ENCODE results near the gene SLBP.
A peak's percentile ranks its signal among the peaks of the same experiment; 100 is the strongest.

SLBP gene

GRCh38 chr4:1714303-1715001, 2.3 kb upstream of the SLBP start:
- Histone ChIP-seq H3K4me1 (peaks cover 78 to 83% (median 81%) of the 10 kb centered on the region in 10 experiments), H4K20me1 (peaks cover 51 to 91% (median 73%) of the 10 kb centered on the region in 11 experiments), H3K4me2 (peak overlapping the region; percentile 95 to 100 (median 99)), H3K4me3 (peak overlapping the region; percentile 72 to 99 (median 94)), H3K9me3 (replicated peaks in 1 of 11) (no peaks in the 10 kb centered on the region), H3K27ac (peak overlapping the region; percentile 66 to 100 (median 100); a peak in 21 of 22 replicates), H3K36me3 (peaks cover 22 to 42% (median 31%) of the 10 kb centered on the region in 11 experiments; a peak in 20 of 22 replicates), H3K27me3 (no peaks in the 10 kb centered on the region), H3K9ac (peak overlapping the region; percentile 96 to 100 (median 99); a peak in 21 of 22 replicates)
- TF ChIP-seq Cebpa-rat (IDR thresholded peaks at IDR 0.05), result no peak

GRCh38 chr4:1713003-1713851, 1.1 kb upstream of the SLBP start:
- H3K4me2 ChIP-seq, result peak overlapping the region; percentile 95 to 100 (median 99)
- H3K9ac ChIP-seq, result peak overlapping the region; percentile 96 to 100 (median 99)
- peak overlapping the region; percentile 72 to 99 (median 94) for H3K4me3 ChIP-seq
- no peaks in the 10 kb centered on the region for H3K9me3 ChIP-seq (replicated peaks in 1 of 11)
- TF ChIP-seq Cebpa-rat (IDR thresholded peaks at IDR 0.05), result no peak
- H3K27me3 ChIP-seq, result no peaks in the 10 kb centered on the region
- peaks cover 77 to 83% (median 80%) of the 10 kb centered on the region in 10 experiments for H3K4me1 ChIP-seq
- peak overlapping the region; percentile 98 to 100 (median 100); a peak in 21 of 22 replicates for H3K27ac ChIP-seq
- peaks cover 25 to 52% (median 44%) of the 10 kb centered on the region in 11 experiments; a peak in 20 of 22 replicates for H3K36me3 ChIP-seq
- H4K20me1 ChIP-seq, result peaks cover 57 to 91% (median 73%) of the 10 kb centered on the region in 11 experiments

GRCh38 chr4:1711571-1712215, 426 bp downstream of the SLBP start:
- peak overlapping the region; percentile 96 to 100 (median 99) for H3K9ac ChIP-seq
- no peak for TF ChIP-seq Cebpa-rat (IDR thresholded peaks at IDR 0.05)
- peak overlapping the region; percentile 72 to 99 (median 94) for H3K4me3 ChIP-seq
- peaks cover 14 to 52% (median 41%) of the 10 kb centered on the region in 11 experiments for H3K36me3 ChIP-seq
- no peaks in the 10 kb centered on the region for H3K27me3 ChIP-seq
- H3K4me1 ChIP-seq, result peaks cover 65 to 76% (median 70%) of the 10 kb centered on the region in 10 experiments
- no peaks in the 10 kb centered on the region for H3K9me3 ChIP-seq (replicated peaks in 1 of 11)
- H3K27ac ChIP-seq, result peak overlapping the region; percentile 98 to 100 (median 100)
- H3K4me2 ChIP-seq, result peak overlapping the region; percentile 83 to 100 (median 98)
- peaks cover 52 to 89% (median 71%) of the 10 kb centered on the region in 11 experiments; a peak in 21 of 22 replicates for H4K20me1 ChIP-seq

DNA sequence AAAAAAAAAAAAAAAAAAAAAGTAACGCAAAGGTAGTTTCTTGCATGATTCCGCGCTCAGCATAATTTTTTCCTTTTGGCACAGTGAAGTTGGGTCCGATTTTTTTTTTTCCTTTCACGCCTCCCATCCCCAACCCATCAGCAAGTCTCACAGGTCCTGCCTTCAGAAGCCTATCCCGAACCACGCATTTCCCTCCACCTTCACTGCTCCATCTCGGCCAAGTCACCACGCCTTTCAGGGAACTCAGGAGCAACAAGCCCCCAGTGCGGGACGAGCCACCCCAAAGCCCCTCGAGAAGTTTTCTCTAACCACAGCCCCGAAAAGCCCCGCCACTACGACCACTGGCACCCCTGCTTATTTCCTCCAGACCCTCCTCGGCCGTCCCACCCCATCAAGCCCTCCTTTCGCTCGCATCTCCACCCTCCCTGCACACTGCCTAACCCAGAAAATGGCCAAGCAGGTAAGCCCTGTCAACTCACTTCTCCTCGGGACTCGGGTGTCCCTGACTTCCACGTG, 1.0 kb downstream of the SLBP start:
- Histone ChIP-seq H3K4me1 (peaks cover 59 to 70% (median 64%) of the 10 kb centered on the region in 10 experiments), H3K9me3 (replicated peaks in 1 of 11) (no peaks in the 10 kb centered on the region), H4K20me1 (peaks cover 52 to 89% (median 71%) of the 10 kb centered on the region in 11 experiments; a peak in 21 of 22 replicates), H3K4me3 (peak overlapping the region; percentile 72 to 99 (median 94)), H3K27ac (peak overlapping the region; percentile 98 to 100 (median 100); a peak in 21 of 22 replicates), H3K27me3 (no peaks in the 10 kb centered on the region), H3K4me2 (peak overlapping the region; percentile 83 to 100 (median 98)), H3K36me3 (peaks cover 19 to 52% (median 41%) of the 10 kb centered on the region in 11 experiments), H3K9ac (peak overlapping the region; percentile 96 to 100 (median 99))
- TF ChIP-seq Cebpa-rat (IDR thresholded peaks at IDR 0.05), result no peak

DNA sequence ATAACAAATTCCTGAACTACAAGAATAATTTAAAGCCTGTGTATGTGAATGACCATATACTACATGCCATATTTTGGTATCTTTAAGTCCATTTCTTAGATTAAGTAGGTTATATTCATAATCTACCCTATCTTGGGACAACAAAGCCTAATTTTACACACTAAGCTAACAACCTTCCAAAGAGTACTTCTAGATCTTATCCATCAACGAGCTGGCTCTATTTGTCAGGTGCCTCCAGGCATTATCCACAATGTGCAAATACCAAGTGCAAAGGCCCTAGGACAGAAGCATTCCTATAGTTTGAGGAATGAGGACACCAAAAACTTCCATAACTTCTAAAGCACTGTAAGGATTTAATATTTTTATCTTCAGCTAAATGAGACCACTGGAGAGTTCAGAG, 3.5 kb downstream of the SLBP start:
- no peaks in the 10 kb centered on the region for H3K27me3 ChIP-seq
- no peaks in the 10 kb centered on the region for H3K9me3 ChIP-seq (replicated peaks in 1 of 11)
- no peak overlapping the region for H3K4me3 ChIP-seq
- peaks cover 44 to 73% (median 66%) of the 10 kb centered on the region in 11 experiments for H3K36me3 ChIP-seq
- peaks cover 35 to 62% (median 44%) of the 10 kb centered on the region in 10 experiments for H3K4me1 ChIP-seq
- peaks cover 71 to 91% (median 82%) of the 10 kb centered on the region in 11 experiments; a peak in 21 of 22 replicates for H4K20me1 ChIP-seq
- H3K9ac ChIP-seq, result peak overlapping the region in 6 of 11 experiments; percentile 20 to 99 (median 46); a peak in 5 of 22 replicates
- H3K27ac ChIP-seq, result no peak overlapping the region
- TF ChIP-seq Cebpa-rat (IDR thresholded peaks at IDR 0.05), result no peak
- peak overlapping the region; percentile 24 to 100 (median 98); a peak in 21 of 22 replicates for H3K4me2 ChIP-seq

DNA sequence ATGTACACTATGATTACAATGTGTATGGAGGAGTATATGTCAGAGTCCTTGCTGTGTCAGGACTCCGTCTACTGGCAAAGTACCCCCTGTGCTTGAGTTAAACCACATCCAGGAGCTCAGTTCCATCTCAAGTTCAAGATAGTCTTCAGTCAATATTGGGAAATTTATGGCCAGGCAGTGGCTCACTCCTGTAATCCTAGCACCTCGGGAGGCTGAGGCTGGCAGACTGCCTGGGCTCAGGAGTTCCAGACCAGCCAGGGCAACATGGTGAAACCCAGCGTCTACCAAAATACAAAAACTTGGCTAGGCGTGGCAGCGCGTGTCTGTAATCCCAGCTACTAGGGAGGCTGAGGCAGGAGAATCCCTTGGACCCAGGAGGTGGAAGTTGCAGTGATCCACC, 5.8 kb downstream of the SLBP start:
- peaks cover 30 to 58% (median 51%) of the 10 kb centered on the region in 10 experiments for H3K4me1 ChIP-seq
- no peak overlapping the region for H3K9ac ChIP-seq
- H4K20me1 ChIP-seq, result peaks cover 92 to 100% (median 98%) of the 10 kb centered on the region in 11 experiments; a peak in 21 of 22 replicates

GRCh38 chr4:1705732-1706131, 6.4 kb downstream of the SLBP start:
- Histone ChIP-seq H3K4me2 (no peak overlapping the region), H3K9ac (peak overlapping the region in 1 of 11 experiments; percentile 24; a peak in 1 of 22 replicates), H3K9me3 (replicated peaks in 1 of 11) (no peaks in the 10 kb centered on the region), H3K4me1 (peaks cover 26 to 55% (median 47%) of the 10 kb centered on the region in 10 experiments), H3K36me3 (peaks cover 70 to 100% (median 94%) of the 10 kb centered on the region in 11 experiments), H4K20me1 (peaks cover 92 to 100% (median 98%) of the 10 kb centered on the region in 11 experiments; a peak in 21 of 22 replicates), H3K4me3 (no peak overlapping the region), H3K27me3 (no peaks in the 10 kb centered on the region), H3K27ac (no peak overlapping the region)
- no peak for TF ChIP-seq Cebpa-rat (IDR thresholded peaks at IDR 0.05)

More for the DNA sequence above, 5.8 kb downstream of the SLBP start:
- Histone ChIP-seq H3K27me3 (no peaks in the 10 kb centered on the region), H3K4me2 (no peak overlapping the region), H3K4me3 (no peak overlapping the region), H3K27ac (no peak overlapping the region), H3K9me3 (replicated peaks in 1 of 11) (no peaks in the 10 kb centered on the region), H3K36me3 (peaks cover 64 to 95% (median 88%) of the 10 kb centered on the region in 11 experiments)
- TF ChIP-seq Cebpa-rat (IDR thresholded peaks at IDR 0.05), result no peak

DNA sequence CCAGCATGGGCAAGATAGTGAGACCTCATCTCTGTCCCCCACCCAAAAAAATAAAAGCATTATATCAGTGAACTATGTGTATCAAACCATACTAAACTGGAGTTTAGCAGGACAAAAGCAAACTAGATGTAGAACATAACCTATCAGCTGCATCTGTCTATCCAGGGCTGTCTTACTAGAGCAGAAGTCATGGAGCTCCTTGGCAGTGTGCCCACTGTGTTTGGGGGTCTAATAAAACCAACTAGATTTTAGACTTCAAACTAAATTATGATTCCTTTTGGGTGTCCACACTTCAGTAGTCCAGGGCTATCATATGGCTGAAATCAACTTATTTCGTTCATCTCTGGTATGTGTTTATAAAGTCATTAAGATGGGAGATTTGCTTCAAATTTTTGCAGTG, 8.3 kb downstream of the SLBP start:
- peaks cover 78 to 100% (median 95%) of the 10 kb centered on the region in 11 experiments for H3K36me3 ChIP-seq
- no peaks in the 10 kb centered on the region for H3K27me3 ChIP-seq

More for the DNA sequence above, 8.3 kb downstream of the SLBP start:
- Histone ChIP-seq H3K9ac (no peak overlapping the region), H3K4me1 (peaks cover 7 to 36% (median 29%) of the 10 kb centered on the region in 10 experiments; a peak in 19 of 20 replicates), H3K4me3 (no peak overlapping the region), H4K20me1 (peaks cover 85 to 100% (median 98%) of the 10 kb centered on the region in 11 experiments; a peak in 21 of 22 replicates), H3K9me3 (replicated peaks in 1 of 11) (no peaks in the 10 kb centered on the region), H3K4me2 (no peak overlapping the region), H3K27ac (no peak overlapping the region)
- TF ChIP-seq Cebpa-rat (IDR thresholded peaks at IDR 0.05), result no peak
